HG02852 (cell line): ENCODE results near the gene AKT1S1.
"Not testable (repeated sequence)": the region's sequence is repeated elsewhere in the genome, so short reads cannot be mapped to it uniquely, and the experiment has no call there.

Source experiments
- ATAC-seq: cut with Tn5 transposase; IDR thresholded peaks from one replicate; pipeline ENCODE4 v1.9.1; 2021; ENCODE audit warnings: mild to moderate bottlenecking, moderate library complexity; ENCODE audit not compliant: unreplicated experiment

Gene AKT1S1

GRCh38 chr19:49840321-49840720 lies 36.8 kb downstream of the AKT1S1 start:
- no peak for ATAC-seq

- ATAC-seq: no peak
Measured at GRCh38 chr19:49839713-49840112, 37.4 kb downstream of the AKT1S1 start.

- ATAC-seq: no peak
Measured at GRCh38 chr19:49838885-49839588, 38.1 kb downstream of the AKT1S1 start.

GRCh38 chr19:49837425-49837824 lies 39.7 kb downstream of the AKT1S1 start:
- no peak for ATAC-seq

- ATAC-seq: no peak
Measured at GRCh38 chr19:49837009-49837310, 40.2 kb downstream of the AKT1S1 start.

GRCh38 chr19:49836176-49837008 lies 40.8 kb downstream of the AKT1S1 start:
- no peak for ATAC-seq

GRCh38 chr19:49835562-49835961 lies 41.6 kb downstream of the AKT1S1 start:
- no peak for ATAC-seq

- ATAC-seq: no peak
Measured at GRCh38 chr19:49833599-49833998, 43.6 kb downstream of the AKT1S1 start.

- no peak for ATAC-seq
Measured at GRCh38 chr19:49832556-49832955, 44.6 kb downstream of the AKT1S1 start.

GRCh38 chr19:49831592-49831991 lies 45.6 kb downstream of the AKT1S1 start:
- no peak for ATAC-seq

- no peak for ATAC-seq
Measured at GRCh38 chr19:49830766-49831165, 46.4 kb downstream of the AKT1S1 start.

- ATAC-seq: no peak
Measured at GRCh38 chr19:49829721-49830120, 47.4 kb downstream of the AKT1S1 start.

GRCh38 chr19:49829200-49829599 lies 48.0 kb downstream of the AKT1S1 start:
- ATAC-seq: no peak

- no peak for ATAC-seq
Measured at GRCh38 chr19:49827034-49827433, 50.1 kb downstream of the AKT1S1 start.

- ATAC-seq: no peak
Measured at GRCh38 chr19:49824662-49825061, 52.5 kb downstream of the AKT1S1 start.

- ATAC-seq: no peak
Measured at GRCh38 chr19:49823472-49823871, 53.7 kb downstream of the AKT1S1 start.

GRCh38 chr19:49820125-49820524 lies 57.0 kb downstream of the AKT1S1 start:
- ATAC-seq: no peak

- ATAC-seq: not testable (repeated sequence)
Measured at GRCh38 chr19:49819452-49820115, 57.6 kb downstream of the AKT1S1 start.
